Esophagus muscularis mucosa (tissue), 4 donors: ENCODE data around the gene GRIN3A. TPM values are rescaled to one million over a fixed set of nuclear protein-coding genes. Genes with fewer than 3 reads are reported as not detected.

Source experiments
- DNase-seq: peaks from one replicate; pipeline ENCODE4 v3.0.0-alpha.2; 2017; ENCODE audit errors: extremely low spot score
- H3K27ac ChIP-seq, 4 donors: fragments of 200-600 bp; sonication (generic); replicated peaks in 1 of 4; 1 replicate in 3 of 4; 2 replicates in 1 of 4; pipeline ENCODE4 v1.5.1; 2016 to 2019; ENCODE audit warnings: mild to moderate bottlenecking in 1 of 4
- H3K27me3 ChIP-seq, 4 donors: fragments of 200-600 bp; sonication (generic); one replicate each; pipeline versions ENCODE4 v1.5.1 to v1.6.0; 2016 to 2019
- H3K36me3 ChIP-seq, 4 donors: fragments of 200-600 bp; sonication (generic); one replicate each; pipeline ENCODE4 v1.5.1; 2016 to 2019
- H3K4me1 ChIP-seq, 4 donors: fragments of 200-600 bp; sonication (generic); one replicate each; pipeline ENCODE4 v1.5.1; 2016 to 2019
- H3K4me3 ChIP-seq, 4 donors: fragments of 200-600 bp; sonication (generic); 1 replicate in 2 of 4; 2 replicates in 2 of 4; pipeline ENCODE4 v1.5.1; 2016 to 2019; ENCODE audit warnings: mild to moderate bottlenecking in 4 of 4, moderate library complexity in 1 of 4
- H3K9me3 ChIP-seq, 4 donors: fragments of 200-600 bp; sonication (generic); 1 replicate in 3 of 4; 2 replicates in 1 of 4; pipeline ENCODE4 v1.5.1; 2016 to 2019
- CTCF ChIP-seq, 3 experiments: fragments of 200-600 bp in 2 of 3; fragments of 450-650 bp in 1 of 3; sonication (generic) in 2 of 3; IDR thresholded peaks; one replicate each; pipeline ENCODE4 v1.5.1; 2017 to 2019; ENCODE audit warnings: antibody characterized with exemption in 3 of 3, mild to moderate bottlenecking in 2 of 3, moderate library complexity in 1 of 3
- EP300 ChIP-seq: sonication (generic); formaldehyde crosslinking; IDR thresholded peaks from one replicate; pipeline ENCODE4 v1.6.1; 2017; ENCODE audit warnings: antibody characterized with exemption
- POLR2A ChIP-seq: fragments of 450-650 bp; IDR thresholded peaks from one replicate; pipeline ENCODE4 v1.6.1; 2017; ENCODE audit warnings: antibody characterized with exemption, moderate library complexity, mild to moderate bottlenecking, low read depth
- POLR2AphosphoS5 ChIP-seq, 2 donors: sonication (generic); formaldehyde crosslinking; IDR thresholded peaks; one replicate each; pipeline ENCODE4 v1.6.1; 2017; ENCODE audit warnings: antibody characterized with exemption in 2 of 2
- WGBS: methylation state at CpG from one replicate; pipeline ENCODE4 v1.1.5; 2018; 5-methylcytosine and 5-hydroxymethylcytosine counted together
- intact Hi-C: fragments of 100-400 bp; cut with DNase I; formaldehyde crosslinking; loops from one replicate; pipeline ENCODE4 v1.15.1; 2023
- total RNA-seq, 4 donors: library from RNA; depleted of rRNA; stranded (reverse); fragments of >200 nt; gene quantifications; one replicate each; pipeline versions ENCODE4 v1.1.0 to v1.2.1, GENCODE V29; 2016

Gene GRIN3A
- total RNA-seq, 4 donors from 2014 or later, result under 0.01 to 0.58 (median 0.37) TPM

GRCh38 chr9:101530076-101530711 lies 208.3 kb downstream of the GRIN3A start:
- Histone ChIP-seq H3K4me1 (peaks cover 10 to 17% (median 15%) of the 10 kb centered on the region in 4 donors), H3K27ac (no peak overlapping the region), H3K36me3 (no peaks in the 10 kb centered on the region), H3K27me3 (peaks cover 0 to 2% (median 0%) of the 10 kb centered on the region in 4 donors), H3K9me3 (no peaks in the 10 kb centered on the region), H3K4me3 (no peak overlapping the region)
- 18% methylated on average over 6 of the region's 6 CpGs for WGBS
- intact Hi-C loops, result loop anchor here (2.0 kb wide), 1 partner anchor 71 kb away; no protein-coding TSS in a partner anchor
- DNase-seq, result no peak
- TF ChIP-seq EP300 (no peak), POLR2AphosphoS5 (IDR thresholded peaks at IDR 0.05) (peak in 1 of 2 donors; percentile 12), CTCF (IDR thresholded peaks at IDR 0.05) (peak; percentile 82 to 85 (median 83)), POLR2A (no peak)

GRCh38 chr9:101528015-101528414 lies 210.4 kb downstream of the GRIN3A start:
- H3K4me1 ChIP-seq, result peaks cover 0 to 4% (median 3%) of the 10 kb centered on the region in 4 donors
- no peaks in the 10 kb centered on the region for H3K36me3 ChIP-seq
- TF ChIP-seq POLR2A (no peak), POLR2AphosphoS5 (IDR thresholded peaks at IDR 0.05) (no peak), CTCF (IDR thresholded peaks at IDR 0.05) (no peak), EP300 (no peak)
- no peak for DNase-seq
- no peaks in the 10 kb centered on the region for H3K9me3 ChIP-seq
- H3K4me3 ChIP-seq, result no peak overlapping the region
- peaks cover 0 to 10% (median 0%) of the 10 kb centered on the region in 4 donors for H3K27me3 ChIP-seq
- intact Hi-C loops, result no loop called here
- no peak overlapping the region for H3K27ac ChIP-seq

GRCh38 chr9:101527066-101527465 lies 211.4 kb downstream of the GRIN3A start:
- H3K27me3 ChIP-seq, result peaks cover 0 to 10% (median 0%) of the 10 kb centered on the region in 4 donors
- TF ChIP-seq EP300 (no peak), POLR2AphosphoS5 (IDR thresholded peaks at IDR 0.05) (no peak), POLR2A (no peak), CTCF (IDR thresholded peaks at IDR 0.05) (no peak)
- no peak for DNase-seq
- intact Hi-C loops, result no loop called here
- H3K36me3 ChIP-seq, result no peaks in the 10 kb centered on the region
- H3K27ac ChIP-seq, result no peak overlapping the region
- no peak overlapping the region for H3K4me3 ChIP-seq
- no peaks in the 10 kb centered on the region for H3K9me3 ChIP-seq
- no peaks in the 10 kb centered on the region for H3K4me1 ChIP-seq
- WGBS, result 70% methylated on average over 6 of the region's 6 CpGs

- Histone ChIP-seq H3K27ac (no peak overlapping the region), H3K27me3 (peaks cover 0 to 10% (median 0%) of the 10 kb centered on the region in 4 donors), H3K36me3 (no peaks in the 10 kb centered on the region), H3K4me1 (no peaks in the 10 kb centered on the region), H3K4me3 (no peak overlapping the region), H3K9me3 (no peaks in the 10 kb centered on the region)
- TF ChIP-seq POLR2A (no peak), POLR2AphosphoS5 (IDR thresholded peaks at IDR 0.05) (no peak)
- no peak for DNase-seq
- intact Hi-C loops, result no loop called here
- 79% methylated on average over 6 of the region's 6 CpGs for WGBS
These were observed 214.1 kb downstream of the GRIN3A start for GRCh38 chr9:101524371-101524770.

Other genes with a start within 250 kb of the GRIN3A start
- 10 to 100 TPM; 23.0 to 32.1 (median 27.2) TPM for gene RNF20, start 204.8 kb downstream of the GRIN3A start, total RNA-seq
- gene PPP3R2, start 143.7 kb downstream of the GRIN3A start, total RNA-seq, result under 1 TPM in 1 of 4 donors, not detected in 3; 0.06 TPM